Neuronal stem cell (in vitro differentiated cells): ENCODE data around the gene GCKR.

Experiments
- DNase-seq: peaks from one replicate; pipeline ENCODE4 v3.0.0-alpha.2; 2013; ENCODE audit warnings: low spot score
- H2AFZ ChIP-seq: one replicate; pipeline ENCODE4 v1.6.1; 2013; ENCODE audit warnings: mild to moderate bottlenecking, low read length, inconsistent platforms
- H2AK5ac ChIP-seq: 2 replicates; pipeline ENCODE4 v1.6.1; 2013; ENCODE audit warnings: low read depth, mild to moderate bottlenecking, inconsistent platforms, low read length, moderate library complexity, mixed read lengths
- H2BK120ac ChIP-seq: 2 replicates; pipeline ENCODE4 v1.6.1; 2013; ENCODE audit warnings: low read depth, mild to moderate bottlenecking, inconsistent platforms, low read length, moderate library complexity, mixed read lengths
- H2BK12ac ChIP-seq: one replicate; pipeline ENCODE4 v1.6.1; 2013; ENCODE audit warnings: low read length, inconsistent platforms
- H2BK15ac ChIP-seq: 2 replicates; pipeline ENCODE4 v1.6.1; 2013; ENCODE audit warnings: mild to moderate bottlenecking, low read length, inconsistent platforms, mixed read lengths
- H2BK5ac ChIP-seq: one replicate; pipeline ENCODE4 v1.6.1; 2013; ENCODE audit warnings: inconsistent platforms, mild to moderate bottlenecking, low read length, moderate library complexity
- H3K14ac ChIP-seq: one replicate; pipeline ENCODE4 v1.6.1; 2013; ENCODE audit warnings: low read length, inconsistent platforms
- H3K18ac ChIP-seq: 2 replicates; pipeline ENCODE4 v1.6.1; 2013; ENCODE audit warnings: low read length, inconsistent platforms
- H3K23ac ChIP-seq: 2 replicates; pipeline ENCODE4 v1.6.1; 2013; ENCODE audit warnings: low read depth, mild to moderate bottlenecking, mixed read lengths, low read length, inconsistent platforms; ENCODE audit not compliant: poor library complexity
- H3K27ac ChIP-seq: replicated peaks from 3 replicates; pipeline ENCODE4 v1.5.1; 2013; ENCODE audit warnings: low read length, inconsistent platforms
- H3K27me3 ChIP-seq, 3 experiments: 2 replicates each; pipeline ENCODE4 v1.6.1; 2013; ENCODE audit warnings: low read length in 3 of 3, mild to moderate bottlenecking in 2 of 3, inconsistent platforms in 1 of 3, low read depth in 1 of 3, mixed read lengths in 1 of 3, moderate library complexity in 1 of 3; ENCODE audit not compliant: control insufficient read depth in 3 of 3, insufficient read depth in 3 of 3
- H3K36me3 ChIP-seq, 2 donors: replicated peaks in 1 of 2; 2 replicates each; pipeline ENCODE4 v1.6.1; 2013; ENCODE audit warnings: low read length in 2 of 2; ENCODE audit not compliant: control insufficient read depth in 2 of 2, insufficient read depth in 2 of 2
- H3K4ac ChIP-seq: 2 replicates; pipeline ENCODE4 v1.6.1; 2013; ENCODE audit warnings: inconsistent platforms, mild to moderate bottlenecking, low read length, moderate library complexity
- H3K4me1 ChIP-seq, 2 donors: 1 replicate in 1 of 2; 2 replicates in 1 of 2; pipeline ENCODE4 v1.6.1; 2013; ENCODE audit warnings: low read length in 2 of 2, low read depth in 1 of 2; ENCODE audit not compliant: control insufficient read depth in 2 of 2, insufficient read depth in 1 of 2
- H3K4me2 ChIP-seq: one replicate; pipeline ENCODE4 v1.6.1; 2013; ENCODE audit warnings: mild to moderate bottlenecking, low read length, inconsistent platforms; ENCODE audit not compliant: insufficient read depth, poor library complexity, severe bottlenecking
- H3K4me3 ChIP-seq, 2 donors: 2 replicates each; pipeline ENCODE4 v1.5.1; 2013; ENCODE audit warnings: low read length in 2 of 2, mild to moderate bottlenecking in 2 of 2, inconsistent platforms in 1 of 2, moderate library complexity in 1 of 2
- H3K79me1 ChIP-seq: one replicate; pipeline ENCODE4 v1.6.1; 2013; ENCODE audit warnings: low read depth, mild to moderate bottlenecking, inconsistent platforms, low read length, moderate library complexity
- H3K9ac ChIP-seq: one replicate; pipeline ENCODE4 v1.6.1; 2013; ENCODE audit warnings: mild to moderate bottlenecking, low read depth, low read length, inconsistent platforms; ENCODE audit not compliant: poor library complexity
- H3K9me3 ChIP-seq, 2 donors: replicated peaks in 1 of 2; 2 replicates each; pipeline versions ENCODE3 to v1.6.1; 2013; ENCODE audit warnings: low read length in 2 of 2, mild to moderate bottlenecking in 2 of 2, inconsistent platforms in 1 of 2, low read depth in 1 of 2, mixed read lengths in 1 of 2, moderate library complexity in 1 of 2; ENCODE audit not compliant: control insufficient read depth in 2 of 2, insufficient read depth in 1 of 2
- H4K8ac ChIP-seq: one replicate; pipeline ENCODE4 v1.6.1; 2013; ENCODE audit warnings: low read depth, mild to moderate bottlenecking, inconsistent platforms, low read length, moderate library complexity
- H4K91ac ChIP-seq: one replicate; pipeline ENCODE4 v1.6.1; 2013; ENCODE audit warnings: low read length, low read depth, mild to moderate bottlenecking, inconsistent platforms; ENCODE audit not compliant: poor library complexity
- WGBS, 2 donors: extraction: QIAGEN DNeasy Blood & Tissue Kit; methylation state at CpG; one replicate each; pipeline ENCODE4 v1.1.7; 2013; ENCODE audit warnings: missing lambda C conversion rate in 2 of 2, mixed read lengths in 1 of 2; ENCODE audit not compliant: insufficient read length in 2 of 2, insufficient replicate concordance in 1 of 2; ENCODE audit errors: extremely low coverage in 2 of 2; 5-methylcytosine and 5-hydroxymethylcytosine counted together

Gene GCKR

GRCh38 chr2:27544143-27544821 is 47.6 kb downstream of the GCKR start:
- no peak overlapping the region for H2BK12ac ChIP-seq
- H3K27ac ChIP-seq, result no peak overlapping the region
- H3K23ac ChIP-seq, result no peak overlapping the region
- no peak overlapping the region for H3K4me2 ChIP-seq
- peaks cover 0 to 9% (median 0%) of the 10 kb centered on the region in 3 experiments for H3K27me3 ChIP-seq
- no peaks in the 10 kb centered on the region for H3K79me1 ChIP-seq
- H3K14ac ChIP-seq, result peak overlapping the region; percentile 21
- no peak overlapping the region for H2AK5ac ChIP-seq
- H3K36me3 ChIP-seq, result no peaks in the 10 kb centered on the region
- H3K9me3 ChIP-seq, result peaks cover 0 to 2% of the 10 kb centered on the region in 2 donors
- H4K8ac ChIP-seq, result no peak overlapping the region
- WGBS, 2 donors, result no CpG with 5 or more reads among the region's 6 CpGs
- no peak overlapping the region for H3K9ac ChIP-seq
- no peak overlapping the region for H2BK120ac ChIP-seq
- H3K4me1 ChIP-seq, result no peaks in the 10 kb centered on the region
- H2AFZ ChIP-seq, result no peak overlapping the region
- no peak for DNase-seq
- no peak overlapping the region for H2BK15ac ChIP-seq
- no peak overlapping the region for H3K4me3 ChIP-seq
- H4K91ac ChIP-seq, result no peak overlapping the region
- no peak overlapping the region for H3K4ac ChIP-seq
- no peak overlapping the region for H3K18ac ChIP-seq
- H2BK5ac ChIP-seq, result no peak overlapping the region

- H3K23ac ChIP-seq, result no peak overlapping the region
- no CpG with 5 or more reads among the region's 5 CpGs for WGBS, 2 donors
- no peak overlapping the region for H3K18ac ChIP-seq
- H3K4me3 ChIP-seq, result no peak overlapping the region
- no peak overlapping the region for H3K27ac ChIP-seq
- H3K4ac ChIP-seq, result no peak overlapping the region
- no peak for DNase-seq
- peaks cover 0 to 2% of the 10 kb centered on the region in 2 donors for H3K9me3 ChIP-seq
- H2BK12ac ChIP-seq, result no peak overlapping the region
- no peak overlapping the region for H2AFZ ChIP-seq
- no peaks in the 10 kb centered on the region for H3K79me1 ChIP-seq
- H2BK5ac ChIP-seq, result no peak overlapping the region
- no peak overlapping the region for H2BK15ac ChIP-seq
- no peak overlapping the region for H4K8ac ChIP-seq
- peaks cover 0 to 9% (median 0%) of the 10 kb centered on the region in 3 experiments for H3K27me3 ChIP-seq
- no peak overlapping the region for H3K4me2 ChIP-seq
- no peak overlapping the region for H3K14ac ChIP-seq
- no peaks in the 10 kb centered on the region for H3K36me3 ChIP-seq
- no peak overlapping the region for H4K91ac ChIP-seq
- no peaks in the 10 kb centered on the region for H3K4me1 ChIP-seq
- H2AK5ac ChIP-seq, result no peak overlapping the region
- no peak overlapping the region for H2BK120ac ChIP-seq
- H3K9ac ChIP-seq, result no peak overlapping the region
These were observed 48.9 kb downstream of the GCKR start for GRCh38 chr2:27545348-27546141.

- no peak overlapping the region for H4K8ac ChIP-seq
- DNase-seq, result no peak
- H3K23ac ChIP-seq, result no peak overlapping the region
- no peak overlapping the region for H3K4me2 ChIP-seq
- no peak overlapping the region for H3K14ac ChIP-seq
- no peak overlapping the region for H2BK5ac ChIP-seq
- whole genome bisulfite sequencing, 2 donors, result no CpG with 5 or more reads among the region's 1 CpG
- H3K79me1 ChIP-seq, result no peaks in the 10 kb centered on the region
- H3K4me3 ChIP-seq, result no peak overlapping the region
- H2BK12ac ChIP-seq, result no peak overlapping the region
- H3K9me3 ChIP-seq, result no peaks in the 10 kb centered on the region
- H3K18ac ChIP-seq, result no peak overlapping the region
- no peak overlapping the region for H3K4ac ChIP-seq
- no peak overlapping the region for H2AFZ ChIP-seq
- no peak overlapping the region for H2BK15ac ChIP-seq
- no peaks in the 10 kb centered on the region for H3K4me1 ChIP-seq
- H3K9ac ChIP-seq, result no peak overlapping the region
- no peaks in the 10 kb centered on the region for H3K36me3 ChIP-seq
- no peaks in the 10 kb centered on the region for H3K27me3 ChIP-seq
- no peak overlapping the region for H2BK120ac ChIP-seq
- H2AK5ac ChIP-seq, result no peak overlapping the region
- no peak overlapping the region for H4K91ac ChIP-seq
- H3K27ac ChIP-seq, result no peak overlapping the region
These were observed 52.7 kb downstream of the GCKR start for GRCh38 chr2:27549303-27549702.

GRCh38 chr2:27551514-27551913 is 54.9 kb downstream of the GCKR start:
- Histone ChIP-seq H3K18ac (no peak overlapping the region), H2BK120ac (no peak overlapping the region), H3K9ac (no peak overlapping the region), H3K27me3 (no peaks in the 10 kb centered on the region), H2AK5ac (no peak overlapping the region), H2BK15ac (no peak overlapping the region), H3K23ac (no peak overlapping the region), H2BK12ac (no peak overlapping the region), H3K4me1 (no peaks in the 10 kb centered on the region), H3K4ac (no peak overlapping the region), H3K27ac (no peak overlapping the region), H2BK5ac (no peak overlapping the region), H3K9me3 (no peaks in the 10 kb centered on the region), H3K36me3 (no peaks in the 10 kb centered on the region), H4K8ac (no peak overlapping the region), H4K91ac (no peak overlapping the region), H2AFZ (no peak overlapping the region), H3K79me1 (no peaks in the 10 kb centered on the region), H3K14ac (no peak overlapping the region), H3K4me2 (no peak overlapping the region), H3K4me3 (no peak overlapping the region)
- WGBS, 2 donors, result no CpG with 5 or more reads among the region's 1 CpG
- no peak for DNase-seq
